Fibroblast of skin of scalp (primary cell): ENCODE results near the gene WFS1. TPM values are rescaled to one million over a fixed set of nuclear protein-coding genes. Genes with fewer than 3 reads are reported as not detected.
A peak's percentile ranks its signal among the peaks of the same experiment; 100 is the strongest.

Experiments used
- DNase-seq: peaks from one replicate; pipeline ENCODE4 v3.0.0-alpha.2; 2013
- polyA plus RNA-seq, 2 experiments: library from polyadenylated mRNA; unstranded; fragments of 120-200 nt; gene quantifications; one replicate each; pipeline ENCODE4 v1.2.1, GENCODE V29; 2013; ENCODE audit not compliant: insufficient read length in 2 of 2

WFS1 gene
- 34.7 TPM for polyA plus RNA-seq (2013, experiment 1 of 2; ENCODE audit: insufficient read length)
- 33.8 TPM for polyA plus RNA-seq (2013, experiment 2 of 2; ENCODE audit: insufficient read length)

GRCh38 chr4:6269616-6270511 is at the start of gene WFS1:
WFS1 (plus strand) TSS chr4:6269850; CDS start chr4:6277456, 7,606 bp downstream.
- peak; percentile 98 for DNase-seq

GRCh38 chr4:6221301-6221850 is 48.3 kb upstream of the WFS1 start:
- DNase-seq = no peak

- DNase-seq = peak; percentile 16
These were observed 47.5 kb upstream of the WFS1 start for GRCh38 chr4:6221851-6222760.

GRCh38 chr4:6222761-6223292 is 46.8 kb upstream of the WFS1 start:
- no peak for DNase-seq

- DNase-seq = no peak
These were observed 44.9 kb upstream of the WFS1 start for GRCh38 chr4:6224735-6225134.

GRCh38 chr4:6225469-6225868 is 44.2 kb upstream of the WFS1 start:
- peak; percentile 21 for DNase-seq

GRCh38 chr4:6226506-6226905 is 43.1 kb upstream of the WFS1 start:
- no peak for DNase-seq

GRCh38 chr4:6227412-6228157 is 42.1 kb upstream of the WFS1 start:
- DNase-seq = no peak

GRCh38 chr4:6228158-6229067 is 41.2 kb upstream of the WFS1 start:
- no peak for DNase-seq

- DNase-seq = no peak
These were observed 40.6 kb upstream of the WFS1 start for GRCh38 chr4:6229095-6229494.

- no peak for DNase-seq
These were observed 39.8 kb upstream of the WFS1 start for GRCh38 chr4:6229671-6230501.

- no peak for DNase-seq
These were observed 39.2 kb upstream of the WFS1 start for GRCh38 chr4:6230502-6230785.

- no peak for DNase-seq
These were observed 38.6 kb upstream of the WFS1 start for GRCh38 chr4:6230827-6231662.

GRCh38 chr4:6231663-6232165 is 37.9 kb upstream of the WFS1 start:
- DNase-seq = no peak

GRCh38 chr4:6232836-6233785 is 36.5 kb upstream of the WFS1 start:
- DNase-seq = no peak

GRCh38 chr4:6233929-6234328 is 35.7 kb upstream of the WFS1 start:
- no peak for DNase-seq

- DNase-seq = no peak
These were observed 34.6 kb upstream of the WFS1 start for GRCh38 chr4:6235012-6235411.
